Fibroblast of the conjunctiva (primary cell): Measurements from ENCODE around the gene BCAS3.
"Not testable (repeated sequence)": the region's sequence is repeated elsewhere in the genome, so short reads cannot be mapped to it uniquely, and the experiment has no call there.

Source experiments
- DNase-seq: peaks from one replicate; pipeline ENCODE4 v3.0.0-alpha.2; 2010; ENCODE audit warnings: low read depth

Gene BCAS3

GRCh38 chr17:61230972-61231820, 553.5 kb downstream of the BCAS3 start:
- DNase-seq = no peak

GRCh38 chr17:61232871-61233270, 555.2 kb downstream of the BCAS3 start:
- no peak for DNase-seq

- DNase-seq = no peak
These were observed 556.5 kb downstream of the BCAS3 start for GRCh38 chr17:61233991-61234750.

- DNase-seq = no peak
These were observed 557.6 kb downstream of the BCAS3 start for GRCh38 chr17:61235001-61235826.

- no peak for DNase-seq
These were observed 558.2 kb downstream of the BCAS3 start for GRCh38 chr17:61235827-61236197.

GRCh38 chr17:61237275-61237674, 559.6 kb downstream of the BCAS3 start:
- no peak for DNase-seq

GRCh38 chr17:61238455-61238933, 560.8 kb downstream of the BCAS3 start:
- no peak for DNase-seq

GRCh38 chr17:61239327-61239726, 561.7 kb downstream of the BCAS3 start:
- DNase-seq = no peak

GRCh38 chr17:61239953-61240352, 562.3 kb downstream of the BCAS3 start:
- DNase-seq = no peak

- no peak for DNase-seq
These were observed 563.3 kb downstream of the BCAS3 start for GRCh38 chr17:61240851-61241468.

- DNase-seq = not testable (repeated sequence)
These were observed 567.3 kb downstream of the BCAS3 start for GRCh38 chr17:61244988-61245387.

GRCh38 chr17:61245706-61246135, 568.1 kb downstream of the BCAS3 start:
- DNase-seq = no peak

- peak; percentile 60 for DNase-seq
These were observed 569.8 kb downstream of the BCAS3 start for GRCh38 chr17:61247439-61247838.

- no peak for DNase-seq
These were observed 570.7 kb downstream of the BCAS3 start for GRCh38 chr17:61248399-61248798.

- no peak for DNase-seq
These were observed 572.1 kb downstream of the BCAS3 start for GRCh38 chr17:61249649-61250299.

GRCh38 chr17:61250335-61250890, 572.8 kb downstream of the BCAS3 start:
- no peak for DNase-seq

GRCh38 chr17:61251939-61252865, 574.6 kb downstream of the BCAS3 start:
- DNase-seq = peak; percentile 95

GRCh38 chr17:61253362-61253761, 575.7 kb downstream of the BCAS3 start:
- DNase-seq = no peak

- no peak for DNase-seq
These were observed 576.4 kb downstream of the BCAS3 start for GRCh38 chr17:61253937-61254574.
